ENCODE measurements around the gene BMPER. TPM values are rescaled to one million over a fixed set of nuclear protein-coding genes. Genes with fewer than 3 reads are reported as not detected.

Gene BMPER
- total RNA-seq: under 0.01 and 0.48 TPM in 2 replicates

DNA sequence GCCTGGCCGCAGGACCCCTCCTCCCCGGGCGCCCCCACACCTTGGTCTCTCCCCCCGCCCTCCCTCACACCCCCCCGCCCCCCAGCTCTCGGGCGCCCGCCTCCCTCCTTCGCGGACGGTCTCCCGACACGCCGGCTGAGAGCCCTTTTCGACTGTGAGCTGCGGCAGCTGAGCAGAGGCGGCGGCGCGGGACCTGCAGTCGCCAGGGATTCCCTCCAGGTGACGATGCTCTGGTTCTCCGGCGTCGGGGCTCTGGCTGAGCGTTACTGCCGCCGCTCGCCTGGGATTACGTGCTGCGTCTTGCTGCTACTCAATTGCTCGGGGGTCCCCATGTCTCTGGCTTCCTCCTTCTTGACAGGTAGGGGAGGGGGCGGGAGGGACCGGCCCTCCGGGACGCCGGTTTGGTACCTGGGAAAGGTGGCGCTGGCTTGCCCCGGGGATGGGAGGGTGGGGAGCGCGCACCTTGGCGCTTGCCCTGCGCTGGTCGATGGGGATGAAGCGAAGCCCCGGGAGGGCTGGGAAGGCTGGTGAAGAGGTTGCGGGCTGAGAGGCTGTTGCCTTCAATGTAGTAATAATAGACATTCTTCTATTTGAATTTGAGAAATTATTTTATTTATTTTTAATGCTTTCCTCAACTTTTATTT, at the start of gene BMPER:
Gene BMPER, plus strand, starts transcription at position 151 of the 644 bp plus-strand sequence. Its CDS starts 75 bp downstream, at position 226.

All from tracheal epithelial cell (primary cell).